HFFc6 (cell line): Measurements from ENCODE around the gene F13A1. TPM values are rescaled to one million over a fixed set of nuclear protein-coding genes. Genes with fewer than 3 reads are reported as not detected.

Source experiments
- DNase-seq: peaks from one replicate; pipeline ENCODE4 v3.0.0-alpha.2; 2018
- H3K27ac Mint-ChIP-seq: 2 replicates; pipeline ENCODE4 v1.8.0; 2020; ENCODE audit warnings: mild to moderate bottlenecking, mixed read lengths
- H3K27me3 Mint-ChIP-seq: 2 replicates; pipeline ENCODE4 v1.8.0; 2021; ENCODE audit warnings: mild to moderate bottlenecking, moderate library complexity, mixed read lengths; ENCODE audit not compliant: insufficient read depth
- H3K36me3 Mint-ChIP-seq: 2 replicates; pipeline ENCODE4 v1.8.0; 2021; ENCODE audit warnings: low read depth, mixed read lengths
- H3K4me1 Mint-ChIP-seq: 2 replicates; pipeline ENCODE4 v1.8.0; 2020; ENCODE audit warnings: low read depth, mixed read lengths
- H3K4me3 Mint-ChIP-seq: 2 replicates; pipeline ENCODE4 v1.8.0; 2020; ENCODE audit warnings: mild to moderate bottlenecking, moderate library complexity, mixed read lengths
- H3K9me3 Mint-ChIP-seq: 2 replicates; pipeline ENCODE4 v1.8.0; 2020; ENCODE audit warnings: mild to moderate bottlenecking, mixed read lengths
- CTCF ChIP-seq: fragments of 200-600 bp; sonication (generic); IDR thresholded peaks from 2 replicates; pipeline ENCODE4 v1.5.0; 2021; ENCODE audit warnings: antibody characterized with exemption, mild to moderate bottlenecking
- total RNA-seq, 6 experiments: library from RNA; stranded (reverse); fragmentation: NEBNext Ultra II Directional; extraction: Animal tissue kit (Norgen Biotek cat#: 25700); gene quantifications; 2 replicates in 1 of 6; 3 replicates in 5 of 6; pipeline ENCODE4 v1.2.3, GENCODE V29; 2021

The F13A1 gene
- total RNA-seq, 6 experiments from 2014 or later: 0.06 TPM; not detected in 5

- H3K36me3 Mint-ChIP-seq: no peaks in the 10 kb centered on the region
- H3K4me3 Mint-ChIP-seq: no peak overlapping the region
- H3K4me1 Mint-ChIP-seq: no peaks in the 10 kb centered on the region
- DNase-seq: no peak
- no peak for TF ChIP-seq CTCF
- peaks cover 73% of the 10 kb centered on the region for H3K9me3 Mint-ChIP-seq
- no peaks in the 10 kb centered on the region; the same call in 1 of the 2 replicates for H3K27me3 Mint-ChIP-seq
- no peak overlapping the region for H3K27ac Mint-ChIP-seq
Measured at GRCh38 chr6:6169141-6169540, 151.3 kb downstream of the F13A1 start.

DNA sequence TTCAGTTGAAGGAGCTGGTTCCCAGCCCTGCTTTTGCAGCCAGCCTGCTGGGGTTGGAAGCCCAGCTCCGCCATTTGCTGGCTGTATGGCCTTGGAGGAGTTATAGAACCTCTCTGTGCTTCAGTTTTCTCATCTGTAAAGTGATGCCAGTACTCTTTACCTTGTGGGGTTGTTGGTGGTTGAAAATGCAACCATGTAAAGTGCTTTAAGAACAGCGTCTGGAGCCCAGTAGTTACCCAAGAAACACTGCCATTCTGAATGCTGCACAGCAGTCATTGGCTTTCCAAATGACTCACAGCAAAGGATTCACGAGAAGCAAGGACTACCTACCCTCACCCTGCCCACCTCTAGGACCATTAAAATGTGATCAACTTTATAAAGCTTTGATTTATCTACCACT, 154.4 kb downstream of the F13A1 start:
- peaks cover 62% of the 10 kb centered on the region for H3K9me3 Mint-ChIP-seq
- TF ChIP-seq CTCF: no peak
- no peaks in the 10 kb centered on the region; the same call in none of the 2 replicates for H3K27me3 Mint-ChIP-seq
- H3K4me3 Mint-ChIP-seq: no peak overlapping the region
- no peak for DNase-seq
- H3K27ac Mint-ChIP-seq: no peak overlapping the region
- no peaks in the 10 kb centered on the region for H3K4me1 Mint-ChIP-seq
- H3K36me3 Mint-ChIP-seq: no peaks in the 10 kb centered on the region

GRCh38 chr6:6164367-6164766, 156.1 kb downstream of the F13A1 start:
- TF ChIP-seq CTCF: no peak
- no peak overlapping the region for H3K27ac Mint-ChIP-seq

GRCh38 chr6:6154335-6154734, 166.1 kb downstream of the F13A1 start:
- Mint-ChIP-seq H3K4me1 (no peaks in the 10 kb centered on the region), H3K9me3 (peaks cover 41% of the 10 kb centered on the region), H3K4me3 (no peak overlapping the region), H3K27ac (no peak overlapping the region), H3K27me3 (no peaks in the 10 kb centered on the region), H3K36me3 (no peaks in the 10 kb centered on the region)
- no peak for TF ChIP-seq CTCF
- no peak for DNase-seq

More at GRCh38 chr6:6164367-6164766, 156.1 kb downstream of the F13A1 start:
- no peaks in the 10 kb centered on the region for H3K4me1 Mint-ChIP-seq
- DNase-seq: no peak
- no peaks in the 10 kb centered on the region; the same call in none of the 2 replicates for H3K27me3 Mint-ChIP-seq
- no peaks in the 10 kb centered on the region for H3K36me3 Mint-ChIP-seq
- H3K4me3 Mint-ChIP-seq: no peak overlapping the region
- H3K9me3 Mint-ChIP-seq: peaks cover 58% of the 10 kb centered on the region

DNA sequence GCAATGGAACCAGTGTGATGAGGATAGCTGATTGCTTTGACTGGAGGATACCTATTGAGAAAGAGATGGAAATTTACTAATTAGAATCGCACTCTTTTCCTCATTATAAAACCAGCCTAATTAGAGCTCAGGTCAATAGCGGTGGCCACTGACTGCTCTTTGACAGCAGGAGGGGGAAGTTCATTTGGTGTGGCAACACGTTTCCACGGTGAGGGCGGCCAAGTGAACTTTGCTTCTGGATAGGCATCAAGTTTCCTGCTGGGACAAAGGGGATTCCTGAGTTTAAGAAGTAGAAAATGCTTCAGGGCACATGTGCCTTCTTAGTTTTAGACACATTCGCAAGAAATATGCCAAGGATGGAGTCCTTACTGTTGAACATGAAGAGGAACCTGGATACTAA, 168.4 kb downstream of the F13A1 start:
- H3K9me3 Mint-ChIP-seq: peaks cover 44% of the 10 kb centered on the region
- H3K4me1 Mint-ChIP-seq: no peaks in the 10 kb centered on the region
- no peak for TF ChIP-seq CTCF
- no peak overlapping the region for H3K4me3 Mint-ChIP-seq
- no peak overlapping the region for H3K27ac Mint-ChIP-seq
- DNase-seq: no peak
- H3K27me3 Mint-ChIP-seq: no peaks in the 10 kb centered on the region
- no peaks in the 10 kb centered on the region; the same call in 1 of the 2 replicates for H3K36me3 Mint-ChIP-seq
